Ovary (tissue), 9 donors: ENCODE measurements around the gene SLC39A11. TPM values are rescaled to one million over a fixed set of nuclear protein-coding genes. Genes with fewer than 3 reads are reported as not detected.

Experiments used
- DNase-seq, 5 donors: peaks; one replicate each; pipeline ENCODE4 v3.0.0-alpha.2; 2019 to 2020
- H3K27ac ChIP-seq, 2 donors: fragments of 200-600 bp; one replicate each; pipeline versions ENCODE4 v1.5.1 to v1.8.0; 2019 to 2022
- H3K27me3 ChIP-seq: fragments of 200-600 bp; one replicate; pipeline ENCODE4 v1.8.0; 2022
- H3K36me3 ChIP-seq: fragments of 200-600 bp; sonication (generic); one replicate; pipeline ENCODE4 v1.5.1; 2019
- H3K4me1 ChIP-seq: one replicate; pipeline ENCODE4 v1.8.1; 2013; ENCODE audit warnings: mild to moderate bottlenecking, moderate library complexity; ENCODE audit not compliant: insufficient read depth
- H3K4me3 ChIP-seq: fragments of 200-600 bp; sonication (generic); one replicate; pipeline ENCODE4 v1.5.1; 2017
- H3K9me3 ChIP-seq, 2 donors: fragments of 200-600 bp in 1 of 2; sonication (generic) in 1 of 2; one replicate each; pipeline versions ENCODE4 v1.5.1 to v1.8.1; 2013 to 2019; ENCODE audit warnings: mild to moderate bottlenecking in 1 of 2, moderate library complexity in 1 of 2
- EP300 ChIP-seq: sonication (generic); formaldehyde crosslinking; IDR thresholded peaks from one replicate; pipeline ENCODE4 v1.6.1; 2017; ENCODE audit warnings: antibody characterized with exemption
- POLR2A ChIP-seq: fragments of 450-650 bp; IDR thresholded peaks from one replicate; pipeline ENCODE4 v1.6.1; 2017; ENCODE audit warnings: antibody characterized with exemption, mild to moderate bottlenecking, moderate library complexity
- WGBS, 3 donors: extraction: QIAGEN DNeasy Blood & Tissue Kit in 1 of 3; methylation state at CpG; one replicate each; pipeline versions ENCODE4 v1.1.5 to v1.1.7; 2013 to 2017; 5-methylcytosine and 5-hydroxymethylcytosine counted together
- intact Hi-C, 4 donors: fragments of 100-400 bp; cut with DNase I; formaldehyde crosslinking; loops; one replicate each; pipeline versions ENCODE4 v1.11.0 to v1.15.1; 2022 to 2023
- polyA plus RNA-seq, 2 donors: library from polyadenylated mRNA; stranded (reverse); fragments of 200-250 nt in 1 of 2; fragments of 350-450 nt in 1 of 2; fragmentation: Illumina TruSeq in 1 of 2; extraction: RNeasy Lipid Tissue Mini Kit (QIAGEN cat#74804) in 1 of 2; gene quantifications; one replicate each; pipeline ENCODE4 v1.2.3, GENCODE V29; 2013 to 2014
- total RNA-seq, 7 donors: library from RNA; depleted of rRNA in 2 of 7; stranded (reverse); fragments of >200 nt in 2 of 7; fragmentation: NEBNext Ultra II Directional in 3 of 7; extraction: Animal tissue kit (Norgen Biotek cat#: 25700) in 3 of 7; gene quantifications; one replicate each; pipeline versions ENCODE4 v1.1.0 to v1.2.4, GENCODE V29; 2016 to 2023
- TF ChIP-seq, protein P1 (sequence below), 3 donors: fragments of 450-650 bp in 2 of 3; fragments of 200-600 bp in 1 of 3; IDR thresholded peaks; one replicate each; pipeline versions ENCODE4 v1.5.1 to v1.8.0; 2016 to 2022; ENCODE audit warnings: antibody characterized with exemption in 3 of 3, mild to moderate bottlenecking in 1 of 3
- donor health status: DM: no; HTN: no; CAD: no; lungs with moderate emphysema.
- donor health status: DM: no; HTN: no; CAD: no.
- donor health status: Bipolar disorder and iron deficiency.
- donor health status: DM: yes; HTN: yes; CAD: no.
- donor health status: DM: no; HTN: no; CAD: no.
- donor health status: DM: yes; HTN: yes; CAD: no.

Gene SLC39A11
- total and polyA plus RNA-seq, 9 donors: 4.0 to 21.2 (median 10.1) TPM

GRCh38 chr17:72875361-72875760 lies 217.1 kb downstream of the SLC39A11 start:
- Histone ChIP-seq H3K27ac (no peak overlapping the region), H3K4me3 (no peak overlapping the region), H3K4me1 (no peaks in the 10 kb centered on the region), H3K9me3 (no peaks in the 10 kb centered on the region), H3K36me3 (no peaks in the 10 kb centered on the region), H3K27me3 (no peaks in the 10 kb centered on the region)
- no peak for DNase-seq
- TF ChIP-seq POLR2A: no peak
- TF ChIP-seq, protein P1, sequence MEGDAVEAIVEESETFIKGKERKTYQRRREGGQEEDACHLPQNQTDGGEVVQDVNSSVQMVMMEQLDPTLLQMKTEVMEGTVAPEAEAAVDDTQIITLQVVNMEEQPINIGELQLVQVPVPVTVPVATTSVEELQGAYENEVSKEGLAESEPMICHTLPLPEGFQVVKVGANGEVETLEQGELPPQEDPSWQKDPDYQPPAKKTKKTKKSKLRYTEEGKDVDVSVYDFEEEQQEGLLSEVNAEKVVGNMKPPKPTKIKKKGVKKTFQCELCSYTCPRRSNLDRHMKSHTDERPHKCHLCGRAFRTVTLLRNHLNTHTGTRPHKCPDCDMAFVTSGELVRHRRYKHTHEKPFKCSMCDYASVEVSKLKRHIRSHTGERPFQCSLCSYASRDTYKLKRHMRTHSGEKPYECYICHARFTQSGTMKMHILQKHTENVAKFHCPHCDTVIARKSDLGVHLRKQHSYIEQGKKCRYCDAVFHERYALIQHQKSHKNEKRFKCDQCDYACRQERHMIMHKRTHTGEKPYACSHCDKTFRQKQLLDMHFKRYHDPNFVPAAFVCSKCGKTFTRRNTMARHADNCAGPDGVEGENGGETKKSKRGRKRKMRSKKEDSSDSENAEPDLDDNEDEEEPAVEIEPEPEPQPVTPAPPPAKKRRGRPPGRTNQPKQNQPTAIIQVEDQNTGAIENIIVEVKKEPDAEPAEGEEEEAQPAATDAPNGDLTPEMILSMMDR (IDR thresholded peaks at IDR 0.05): no peak
- TF ChIP-seq EP300: no peak
- 74 to 88% (median 82%) methylated on average over 5 of the region's 5 CpGs for WGBS, 3 donors
- intact Hi-C loops: no loop called here

DNA sequence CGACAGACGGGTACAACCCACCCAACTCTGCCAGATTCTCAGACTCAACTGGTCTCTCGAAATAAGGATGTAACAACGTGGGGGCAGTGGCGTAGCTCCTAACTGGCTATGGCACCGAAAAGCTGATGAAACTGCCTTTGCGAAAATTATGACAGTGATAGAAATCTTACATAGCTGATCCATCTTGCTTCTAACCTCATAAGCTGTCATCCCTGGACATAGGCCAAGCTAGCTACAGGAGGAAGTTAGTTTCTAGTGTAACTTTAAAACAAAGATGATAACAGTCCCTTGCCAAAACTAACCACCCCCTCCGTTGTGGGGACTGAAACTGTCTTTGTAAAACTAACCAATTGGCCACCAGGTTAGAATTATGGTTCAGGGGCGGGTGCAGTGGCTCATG lies 220.1 kb downstream of the SLC39A11 start:
- Histone ChIP-seq H3K27ac (no peak overlapping the region), H3K36me3 (no peaks in the 10 kb centered on the region), H3K4me3 (no peak overlapping the region), H3K4me1 (no peaks in the 10 kb centered on the region), H3K9me3 (no peaks in the 10 kb centered on the region), H3K27me3 (no peaks in the 10 kb centered on the region)
- TF ChIP-seq EP300: no peak
- TF ChIP-seq, protein P1 (IDR thresholded peaks at IDR 0.05): no peak
- TF ChIP-seq POLR2A: no peak
- 86 to 91% (median 87%) methylated on average over 9 of the region's 9 CpGs for WGBS, 3 donors
- no peak for DNase-seq
- intact Hi-C loops: no loop called here

DNA sequence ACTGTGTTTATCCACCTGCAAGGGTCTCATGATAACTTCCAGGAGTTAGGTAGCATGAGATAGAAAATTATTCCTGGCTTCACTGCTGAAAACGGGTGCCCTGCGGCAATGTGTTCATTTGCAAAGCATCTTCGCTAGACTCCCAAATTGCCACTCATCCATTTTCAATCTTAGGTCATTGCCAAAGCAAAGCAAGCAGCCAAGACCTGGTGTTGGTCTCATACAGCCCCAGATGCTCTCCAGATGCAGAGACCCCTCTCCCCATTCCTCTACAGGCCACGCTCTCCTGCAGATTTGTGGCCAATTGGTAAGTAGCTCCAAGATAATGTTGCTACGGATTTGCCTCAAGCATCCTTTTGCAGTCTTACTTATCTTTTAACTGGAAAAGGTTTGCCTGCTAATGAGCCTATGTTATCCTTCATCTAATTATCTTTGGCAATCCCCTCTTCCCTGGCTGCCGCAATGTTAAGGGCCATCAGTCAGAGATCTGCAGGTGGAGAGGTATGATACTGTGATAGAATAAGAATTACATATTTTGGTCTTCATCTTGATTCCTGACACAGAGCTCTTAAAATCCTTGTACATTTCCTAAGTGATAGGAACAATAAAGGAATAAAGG lies 222.0 kb downstream of the SLC39A11 start:
- no peak for TF ChIP-seq EP300
- TF ChIP-seq, protein P1 (IDR thresholded peaks at IDR 0.05): no peak
- H3K9me3 ChIP-seq: no peaks in the 10 kb centered on the region
- intact Hi-C loops: no loop called here
- no peaks in the 10 kb centered on the region for H3K27me3 ChIP-seq
- no peaks in the 10 kb centered on the region for H3K36me3 ChIP-seq
- H3K4me3 ChIP-seq: no peak overlapping the region
- WGBS, 3 donors: 81 to 89% (median 87%) methylated on average over 6 of the region's 6 CpGs
- no peak overlapping the region for H3K27ac ChIP-seq
- no peak for DNase-seq
- H3K4me1 ChIP-seq: no peaks in the 10 kb centered on the region

DNA sequence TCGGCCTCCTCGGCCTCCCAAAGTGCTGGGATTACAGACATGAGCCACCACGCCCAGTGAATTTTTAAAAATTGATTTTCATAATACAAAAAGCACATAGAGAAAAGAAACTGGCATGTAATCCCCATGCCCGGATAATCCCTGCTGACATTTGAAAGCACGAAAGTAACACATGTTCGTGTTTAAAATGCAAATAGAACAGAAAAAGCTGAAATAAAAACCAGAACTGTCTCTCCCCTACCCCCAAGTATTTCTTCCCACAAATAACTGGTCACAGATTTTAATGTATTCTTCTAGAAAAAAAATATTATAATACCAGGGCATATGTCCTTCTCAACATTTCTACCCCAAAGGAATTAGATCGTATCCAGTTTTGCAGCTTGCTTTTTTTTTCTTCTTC lies 222.9 kb downstream of the SLC39A11 start:
- H3K27me3 ChIP-seq: no peaks in the 10 kb centered on the region
- no peak for TF ChIP-seq POLR2A
- no peaks in the 10 kb centered on the region for H3K9me3 ChIP-seq
- intact Hi-C loops: no loop called here
- H3K4me3 ChIP-seq: no peak overlapping the region
- WGBS, 3 donors: 89 to 92% (median 90%) methylated on average over 7 of the region's 7 CpGs
- no peaks in the 10 kb centered on the region for H3K36me3 ChIP-seq
- H3K4me1 ChIP-seq: no peaks in the 10 kb centered on the region
- H3K27ac ChIP-seq: no peak overlapping the region
- DNase-seq: no peak

DNA sequence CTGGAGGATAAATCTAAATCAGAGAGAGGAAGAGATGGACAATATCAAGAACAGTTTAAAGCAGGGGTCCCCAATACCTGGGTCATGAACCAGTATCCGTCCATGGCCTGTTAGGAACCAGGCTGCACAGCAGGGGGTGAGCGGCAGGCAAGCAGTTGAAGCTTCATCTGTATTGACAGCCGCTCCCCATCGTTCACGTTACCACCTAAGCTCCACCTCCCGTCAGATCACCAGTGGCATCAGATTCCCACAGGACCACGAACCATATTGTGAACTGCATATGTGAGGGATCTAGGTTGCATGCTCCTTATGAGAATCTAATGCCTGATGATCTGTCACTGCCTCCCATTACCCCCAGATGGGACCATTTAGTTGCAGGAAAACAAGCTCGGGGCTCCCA lies 226.5 kb downstream of the SLC39A11 start:
- WGBS, 3 donors: 93 to 96% (median 95%) methylated on average over 8 of the region's 8 CpGs

More for the DNA sequence above, 226.5 kb downstream of the SLC39A11 start:
- intact Hi-C loops: no loop called here
- Histone ChIP-seq H3K9me3 (no peaks in the 10 kb centered on the region), H3K4me3 (no peak overlapping the region), H3K36me3 (no peaks in the 10 kb centered on the region), H3K27me3 (no peaks in the 10 kb centered on the region), H3K27ac (no peak overlapping the region), H3K4me1 (no peaks in the 10 kb centered on the region)
- TF ChIP-seq POLR2A: no peak
- TF ChIP-seq, protein P1 (IDR thresholded peaks at IDR 0.05): no peak
- DNase-seq: no peak
